ENCODE data around the gene PPP2R2D.

- TF ChIP-seq CTCF (conservative IDR thresholded peaks at IDR 0.05; ENCODE audit: low read length) (no peak), EZH2phosphoT487 (IDR thresholded peaks at IDR 0.05; ENCODE audit: borderline replicate concordance) (no peak)
These were observed 96.7 kb downstream of the PPP2R2D start for GRCh38 chr10:131997366-131998049.
